ENCODE results near the gene ORC4.

ORC4 gene

GRCh38 chr2:147927053-147927588 lies 93.4 kb downstream of the ORC4 start:
- DNase-seq, result no peak

- no peak for DNase-seq
Measured at GRCh38 chr2:147925886-147926285, 94.7 kb downstream of the ORC4 start.

- DNase-seq, result no peak
Measured at GRCh38 chr2:147924647-147925046, 95.9 kb downstream of the ORC4 start.

GRCh38 chr2:147923846-147924245 lies 96.7 kb downstream of the ORC4 start:
- DNase-seq, result no peak

GRCh38 chr2:147917161-147917560 lies 103.4 kb downstream of the ORC4 start:
- no peak for DNase-seq

GRCh38 chr2:147916723-147917122 lies 103.8 kb downstream of the ORC4 start:
- DNase-seq, result no peak

- no peak for DNase-seq
Measured at GRCh38 chr2:147916067-147916466, 104.5 kb downstream of the ORC4 start.

- DNase-seq, result no peak
Measured at GRCh38 chr2:147913701-147914480, 106.6 kb downstream of the ORC4 start.

- DNase-seq, result no peak
Measured at GRCh38 chr2:147910990-147911473, 109.5 kb downstream of the ORC4 start.

GRCh38 chr2:147909178-147909577 lies 111.4 kb downstream of the ORC4 start:
- DNase-seq, result no peak

- DNase-seq, result no peak
Measured at GRCh38 chr2:147904051-147904450, 116.5 kb downstream of the ORC4 start.

- no peak for DNase-seq
Measured at GRCh38 chr2:147888680-147889079, 131.9 kb downstream of the ORC4 start.

GRCh38 chr2:147886136-147886535 lies 134.4 kb downstream of the ORC4 start:
- no peak for DNase-seq

GRCh38 chr2:147884830-147885229 lies 135.7 kb downstream of the ORC4 start:
- no peak for DNase-seq

GRCh38 chr2:147882631-147883030 lies 137.9 kb downstream of the ORC4 start:
- no peak for DNase-seq

Data from stimulated activated CD4-positive, alpha-beta T cell treated with anti-CD3 and anti-CD28 coated beads, Interleukin-4, amount 100 ng/mL, for 1 hour (primary cell).